IMR-90 (cell line): ENCODE measurements around the gene KRTAP10-9. TPM values are rescaled to one million over a fixed set of nuclear protein-coding genes. Genes with fewer than 3 reads are reported as not detected.

ENCODE experiments used
- ATAC-seq: fragments of 200-7000 bp; cut with Tn5 transposase; 2 replicates; pipeline ENCODE4 v1.9.1; 2020; ENCODE audit warnings: low read depth, mild to moderate bottlenecking, moderate library complexity
- BruUV-seq: library from RNA; stranded (reverse); fragments of 400-500 nt; replicated peaks from 2 replicates; lab custom pipeline; 2021; lab: Mats Ljungman, UMichigan
- CTCF ChIA-PET: fragments of 300-600 bp; formaldehyde crosslinking; extraction: SDS; loops from one replicate; lab custom pipeline; 2021; ENCODE audit warnings: antibody characterized with exemption; lab: Yijun Ruan, JAX
- POLR2A ChIA-PET: fragments of 300-600 bp; sonication (Branson Sonifier 250); formaldehyde crosslinking; loops from one replicate; lab custom pipeline; 2022; ENCODE audit warnings: antibody characterized with exemption; ENCODE audit not compliant: unreplicated experiment; lab: Charles Lee
- DNase-seq: peaks from one replicate; pipeline ENCODE4 v3.0.0; 2013
- H2AFZ ChIP-seq: replicated peaks from 2 replicates; pipeline ENCODE3; 2013; ENCODE audit warnings: low read length, mild to moderate bottlenecking; ENCODE audit not compliant: poor library complexity
- H2AK5ac ChIP-seq: 2 replicates; pipeline ENCODE4 v1.6.1; 2013; ENCODE audit warnings: low read depth, low read length, inconsistent platforms
- H2AK9ac ChIP-seq: replicated peaks from 2 replicates; pipeline ENCODE3; 2013; ENCODE audit warnings: mild to moderate bottlenecking, low read depth, low read length, moderate library complexity; ENCODE audit not compliant: poor library complexity
- H2BK120ac ChIP-seq: 2 replicates; pipeline ENCODE4 v1.6.1; 2013; ENCODE audit warnings: low read depth, low read length, inconsistent platforms
- H2BK15ac ChIP-seq: 3 replicates; pipeline ENCODE4 v1.6.1; 2013; ENCODE audit warnings: low read depth, low read length, inconsistent platforms
- H2BK20ac ChIP-seq: 2 replicates; pipeline ENCODE4 v1.6.1; 2013; ENCODE audit warnings: low read depth, mild to moderate bottlenecking, inconsistent platforms, low read length, moderate library complexity
- H2BK5ac ChIP-seq: 2 replicates; pipeline ENCODE4 v1.6.1; 2013; ENCODE audit warnings: mild to moderate bottlenecking, low read depth, low read length, inconsistent platforms; ENCODE audit not compliant: poor library complexity, severe bottlenecking
- H3K14ac ChIP-seq: replicated peaks from 2 replicates; pipeline ENCODE4 v1.6.1; 2013; ENCODE audit warnings: low read depth, low read length, inconsistent platforms
- H3K18ac ChIP-seq: 2 replicates; pipeline ENCODE4 v1.6.1; 2013; ENCODE audit warnings: low read depth, low read length, control low read depth
- H3K23ac ChIP-seq: 2 replicates; pipeline ENCODE4 v1.6.1; 2013; ENCODE audit warnings: low read depth, low read length, inconsistent platforms
- H3K27ac ChIP-seq: 2 replicates; pipeline ENCODE4 v1.5.1; 2013; ENCODE audit warnings: mild to moderate bottlenecking, control low read depth, low read length; ENCODE audit not compliant: insufficient read depth
- H3K27me3 ChIP-seq: 2 replicates; pipeline ENCODE4 v1.6.1; 2013; ENCODE audit warnings: low read length; ENCODE audit not compliant: control insufficient read depth, insufficient read depth
- H3K36me3 ChIP-seq: 2 replicates; pipeline ENCODE4 v1.6.1; 2013; ENCODE audit warnings: low read length, mixed read lengths; ENCODE audit not compliant: control insufficient read depth, insufficient read depth
- H3K4ac ChIP-seq: 2 replicates; pipeline ENCODE4 v1.6.1; 2013; ENCODE audit warnings: low read depth, low read length, inconsistent platforms
- H3K4me1 ChIP-seq: 2 replicates; pipeline ENCODE4 v1.6.1; 2013; ENCODE audit warnings: low read length, mixed read lengths; ENCODE audit not compliant: control insufficient read depth, insufficient read depth
- H3K4me2 ChIP-seq: 2 replicates; pipeline ENCODE4 v1.6.1; 2013; ENCODE audit warnings: low read depth, mild to moderate bottlenecking, control low read depth, low read length, moderate library complexity
- H3K4me3 ChIP-seq: 2 replicates; pipeline ENCODE4 v1.5.1; 2013; ENCODE audit warnings: low read depth, mild to moderate bottlenecking, control low read depth, low read length, moderate library complexity; ENCODE audit not compliant: insufficient read depth
- H3K56ac ChIP-seq: 2 replicates; pipeline ENCODE4 v1.6.1; 2013; ENCODE audit warnings: low read length, inconsistent platforms; ENCODE audit not compliant: insufficient read depth; ENCODE audit errors: extremely low read depth
- H3K79me1 ChIP-seq, 2 experiments: 2 replicates each; pipeline ENCODE4 v1.6.1; 2013; ENCODE audit warnings: low read length in 2 of 2, inconsistent platforms in 1 of 2, low read depth in 1 of 2
- H3K9ac ChIP-seq: 2 replicates; pipeline ENCODE4 v1.6.1; 2013; ENCODE audit warnings: low read depth, low read length, control low read depth
- H3K9me1 ChIP-seq: 2 replicates; pipeline ENCODE4 v1.6.1; 2013; ENCODE audit warnings: low read length, inconsistent platforms; ENCODE audit not compliant: insufficient read depth
- H3K9me3 ChIP-seq: 2 replicates; pipeline ENCODE4 v1.6.1; 2013; ENCODE audit warnings: low read length; ENCODE audit not compliant: control insufficient read depth, insufficient read depth
- H4K20me1 ChIP-seq: 2 replicates; pipeline ENCODE4 v1.6.1; 2013; ENCODE audit warnings: low read length, inconsistent platforms; ENCODE audit not compliant: insufficient read depth
- H4K5ac ChIP-seq: 2 replicates; pipeline ENCODE4 v1.6.1; 2013; ENCODE audit warnings: mild to moderate bottlenecking, low read depth, low read length, control low read depth
- H4K8ac ChIP-seq, 2 experiments: 2 replicates each; pipeline ENCODE4 v1.6.1; 2013; ENCODE audit warnings: low read depth in 2 of 2, low read length in 2 of 2, control low read depth in 1 of 2, inconsistent platforms in 1 of 2
- H4K91ac ChIP-seq: 2 replicates; pipeline ENCODE4 v1.6.1; 2013; ENCODE audit warnings: low read depth, low read length, inconsistent platforms; ENCODE audit not compliant: insufficient read depth
- BHLHE40 ChIP-seq: fragments of 150-350 bp; IDR thresholded peaks from 2 replicates; pipeline ENCODE4 v1.6.1; 2016; ENCODE audit warnings: mild to moderate bottlenecking, low read depth, low read length
- CEBPB ChIP-seq: IDR thresholded peaks from 2 replicates; pipeline ENCODE4 v1.6.1; 2012; ENCODE audit warnings: low read depth, low read length, improper control_type of control experiment
- CHD1 ChIP-seq: IDR thresholded peaks from 2 replicates; pipeline ENCODE4 v1.6.1; 2012; ENCODE audit warnings: low read depth, low read length, improper control_type of control experiment
- CTCF ChIP-seq: conservative IDR thresholded peaks from 2 replicates; pipeline ENCODE4 v1.5.1; 2012; ENCODE audit warnings: mild to moderate bottlenecking, low read depth, low read length, improper control_type of control experiment
- ELK1 ChIP-seq: fragments of 150-350 bp; IDR thresholded peaks from 2 replicates; pipeline ENCODE4 v1.6.1; 2016; ENCODE audit warnings: low read depth, mild to moderate bottlenecking, low read length, moderate library complexity, borderline replicate concordance
- FOS ChIP-seq: fragments of 150-350 bp; IDR thresholded peaks from 2 replicates; pipeline ENCODE4 v1.6.1; 2016; ENCODE audit warnings: low read depth, low read length
- MAFK ChIP-seq: IDR thresholded peaks from 2 replicates; pipeline ENCODE4 v1.6.1; 2012; ENCODE audit warnings: low read depth, low read length, improper control_type of control experiment
- MAZ ChIP-seq: IDR thresholded peaks from 2 replicates; pipeline ENCODE4 v1.6.1; 2012; ENCODE audit warnings: low read depth, mild to moderate bottlenecking, low read length, improper control_type of control experiment, moderate library complexity, borderline replicate concordance
- MXI1 ChIP-seq: IDR thresholded peaks from 2 replicates; pipeline ENCODE4 v1.6.1; 2012; ENCODE audit warnings: low read depth, mild to moderate bottlenecking, low read length, moderate library complexity, borderline replicate concordance
- NFE2L2 ChIP-seq: fragments of 150-350 bp; IDR thresholded peaks from 2 replicates; pipeline ENCODE4 v1.6.1; 2016; ENCODE audit warnings: low read depth, mild to moderate bottlenecking, low read length
- POLR2A ChIP-seq: IDR thresholded peaks from 2 replicates; pipeline ENCODE4 v1.6.1; 2012; ENCODE audit warnings: mild to moderate bottlenecking, low read depth, low read length
- RAD21 ChIP-seq: IDR thresholded peaks from 2 replicates; pipeline ENCODE4 v1.6.1; 2012; ENCODE audit warnings: low read length, improper control_type of control experiment
- RCOR1 ChIP-seq: IDR thresholded peaks from 2 replicates; pipeline ENCODE4 v1.6.1; 2012; ENCODE audit warnings: mild to moderate bottlenecking, low read length, improper control_type of control experiment; ENCODE audit not compliant: insufficient replicate concordance
- RFX5 ChIP-seq: IDR thresholded peaks from 2 replicates; pipeline ENCODE4 v1.8.0; 2012; ENCODE audit warnings: low read depth, mild to moderate bottlenecking, low read length, moderate library complexity
- SMC3 ChIP-seq: fragments of 150-350 bp; IDR thresholded peaks from 2 replicates; pipeline ENCODE4 v1.6.1; 2016; ENCODE audit warnings: low read depth, mild to moderate bottlenecking, antibody characterized with exemption, low read length, moderate library complexity
- WGBS, 2 experiments: methylation state at CpG; one replicate each; pipeline versions ENCODE4 v1.1.5 to v1.1.7; 2013; ENCODE audit warnings: missing lambda C conversion rate in 2 of 2; ENCODE audit not compliant: insufficient read length in 1 of 2; ENCODE audit errors: extremely low coverage in 2 of 2; 5-methylcytosine and 5-hydroxymethylcytosine counted together
- dilution Hi-C: fragments of 300-500 bp; cut with HindIII; formaldehyde crosslinking; loops from one replicate; pipeline ENCODE4 v1.14.3; 2018; ENCODE audit warnings: low sequenced_read_pairs; ENCODE audit not compliant: unreplicated experiment
- in situ Hi-C: fragments of 300-500 bp; cut with MboI; formaldehyde crosslinking; loops from 3 replicates; pipeline ENCODE4 v1.14.3; 2019; ENCODE audit warnings: low sequenced_read_pairs, inconsistent platforms, mixed read lengths
- intact Hi-C: fragments of 100-400 bp; cut with micrococcal nuclease; formaldehyde crosslinking; loops from 2 replicates; pipeline ENCODE4 v1.10.0; 2022
- polyA plus RNA-seq, 3 experiments: library from polyadenylated mRNA; depleted of rRNA; stranded (reverse); fragments of >200 nt; gene quantifications; 2 replicates each; pipeline ENCODE4 v1.2.3, GENCODE V29; 2012; ENCODE audit warnings: low replicate concordance in 1 of 3
- total RNA-seq: library from RNA; depleted of rRNA; stranded (reverse); fragments of >200 nt; gene quantifications from 2 replicates; pipeline ENCODE4 v1.2.3, GENCODE V29; 2012
- TF ChIP-seq, protein P1 (sequence below): fragments of 150-350 bp; IDR thresholded peaks from 2 replicates; pipeline ENCODE4 v1.6.1; 2017; ENCODE audit warnings: mild to moderate bottlenecking, antibody characterized with exemption, low read length, low read depth

Gene KRTAP10-9
- total and polyA plus RNA-seq, 2 of the 4 experiments (the other 2 are of a cell fraction) = not detected

DNA sequence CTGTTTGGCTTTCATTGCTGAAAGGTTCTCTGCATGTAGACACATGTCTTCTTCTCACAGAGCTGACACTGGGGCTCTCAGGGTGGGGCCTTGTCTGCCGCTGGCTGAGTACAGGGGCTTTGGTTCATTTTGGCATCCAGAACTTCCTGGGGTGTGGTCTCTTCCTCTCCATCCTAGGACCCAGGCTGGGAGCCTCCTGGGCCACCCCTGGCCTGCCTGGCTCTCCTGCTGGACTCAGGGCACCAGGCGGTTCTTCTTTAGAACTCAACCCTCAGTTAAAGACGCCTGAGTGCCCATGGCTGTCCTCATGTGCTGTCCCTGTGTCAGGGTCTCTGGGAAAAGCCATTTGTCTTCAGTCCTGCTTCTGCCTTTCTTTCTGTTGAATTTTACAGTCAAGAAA is 41.0 kb upstream of the KRTAP10-9 start:
- H3K23ac ChIP-seq = no peak overlapping the region
- no peak overlapping the region for H3K27ac ChIP-seq
- TF ChIP-seq RFX5 (no peak), NFE2L2 (no peak), POLR2A (no peak), CEBPB (no peak), RAD21 (no peak), CHD1 (no peak), MAFK (no peak), BHLHE40 (no peak), CTCF (no peak), SMC3 (no peak), RCOR1 (no peak), FOS (no peak), MXI1 (no peak), ELK1 (no peak), MAZ (no peak)
- TF ChIP-seq, protein P1, sequence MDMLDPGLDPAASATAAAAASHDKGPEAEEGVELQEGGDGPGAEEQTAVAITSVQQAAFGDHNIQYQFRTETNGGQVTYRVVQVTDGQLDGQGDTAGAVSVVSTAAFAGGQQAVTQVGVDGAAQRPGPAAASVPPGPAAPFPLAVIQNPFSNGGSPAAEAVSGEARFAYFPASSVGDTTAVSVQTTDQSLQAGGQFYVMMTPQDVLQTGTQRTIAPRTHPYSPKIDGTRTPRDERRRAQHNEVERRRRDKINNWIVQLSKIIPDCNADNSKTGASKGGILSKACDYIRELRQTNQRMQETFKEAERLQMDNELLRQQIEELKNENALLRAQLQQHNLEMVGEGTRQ = no peak
- intact Hi-C loops = no loop called here
- H2AK5ac ChIP-seq = no peak overlapping the region
- H3K4ac ChIP-seq = no peak overlapping the region
- H2BK5ac ChIP-seq = no peak overlapping the region
- H3K9me1 ChIP-seq = no peaks in the 10 kb centered on the region
- H2AFZ ChIP-seq = no peak overlapping the region
- H3K4me2 ChIP-seq = no peak overlapping the region
- peaks cover 3% of the 10 kb centered on the region; the same call in 1 of the 2 replicates for H3K27me3 ChIP-seq
- H3K14ac ChIP-seq = no peak overlapping the region
- no peak for DNase-seq
- H3K9me3 ChIP-seq = peaks cover 3% of the 10 kb centered on the region
- no peaks in the 10 kb centered on the region for H3K79me1 ChIP-seq
- WGBS, 2 experiments = 17% methylated on average over 1 of the region's 3 CpGs; no CpG with 5 or more reads in 1 of the 2 experiments
- dilution Hi-C loops = no loop called here
- H4K91ac ChIP-seq = no peak overlapping the region
- in situ Hi-C loops = no loop called here
- H3K4me3 ChIP-seq = no peak overlapping the region
- H2BK20ac ChIP-seq = no peak overlapping the region
- no peaks in the 10 kb centered on the region for H3K36me3 ChIP-seq
- no peak for ATAC-seq
- CTCF ChIA-PET = no interaction called here
- POLR2A ChIA-PET = no interaction called here
- H3K9ac ChIP-seq = no peak overlapping the region
- H4K20me1 ChIP-seq = no peaks in the 10 kb centered on the region
- no peak overlapping the region for H2BK120ac ChIP-seq
- no peak overlapping the region for H2BK15ac ChIP-seq
- H3K56ac ChIP-seq = no peak overlapping the region
- H4K8ac ChIP-seq = no peak overlapping the region
- H4K5ac ChIP-seq = no peak overlapping the region
- no peak overlapping the region for H2AK9ac ChIP-seq
- no TSS peak for BruUV-seq
- no peaks in the 10 kb centered on the region for H3K4me1 ChIP-seq
- no peak overlapping the region for H3K18ac ChIP-seq
